Placental epithelial cell (primary cell): ENCODE data around the gene TAGAP. TPM values are rescaled to one million over a fixed set of nuclear protein-coding genes. Genes with fewer than 3 reads are reported as not detected.

Experiments used
- total RNA-seq: library from RNA; depleted of rRNA; stranded (reverse); fragments of >200 nt; gene quantifications from 2 replicates; pipeline ENCODE4 v1.2.3, GENCODE V29; 2012

The TAGAP gene
- total RNA-seq, result 0.11 and 0.39 TPM in 2 replicates

GRCh38 chr6:159044899-159045727, at the start of gene TAGAP:
Gene TAGAP, minus strand, starts transcription at chr6:159044991. Its CDS starts 845 bp downstream, at chr6:159044146.

GRCh38 chr6:158999666-159000403, 45.0 kb downstream of the TAGAP start, which contains the start of gene RSPH3:
Gene RSPH3, minus strand, starts transcription at chr6:159000202. Its CDS starts 652 bp downstream, at chr6:158999550.

Other genes with a start within 250 kb of the TAGAP start
- gene EZR, start 225.6 kb downstream of the TAGAP start, total RNA-seq, result 548 and 638 TPM in 2 replicates
- 11.8 and 17.7 TPM in 2 replicates for gene RSPH3, start 44.8 kb downstream of the TAGAP start, total RNA-seq
- gene FNDC1, start 124.4 kb upstream of the TAGAP start, total RNA-seq, result 3.0 and 29.4 TPM in 2 replicates